IMR-90 (cell line): ENCODE results near the gene GPX6. TPM values are rescaled to one million over a fixed set of nuclear protein-coding genes. Genes with fewer than 3 reads are reported as not detected.

Experiments used
- ATAC-seq: fragments of 200-7000 bp; cut with Tn5 transposase; 2 replicates; pipeline ENCODE4 v1.9.1; 2020; ENCODE audit warnings: low read depth, mild to moderate bottlenecking, moderate library complexity
- BruUV-seq: library from RNA; stranded (reverse); fragments of 400-500 nt; replicated peaks from 2 replicates; lab custom pipeline; 2021; lab: Mats Ljungman, UMichigan
- CTCF ChIA-PET: fragments of 300-600 bp; formaldehyde crosslinking; extraction: SDS; loops from one replicate; lab custom pipeline; 2021; ENCODE audit warnings: antibody characterized with exemption; lab: Yijun Ruan, JAX
- POLR2A ChIA-PET: fragments of 300-600 bp; sonication (Branson Sonifier 250); formaldehyde crosslinking; loops from one replicate; lab custom pipeline; 2022; ENCODE audit warnings: antibody characterized with exemption; ENCODE audit not compliant: unreplicated experiment; lab: Charles Lee
- DNase-seq: peaks from one replicate; pipeline ENCODE4 v3.0.0; 2013
- H2AFZ ChIP-seq: replicated peaks from 2 replicates; pipeline ENCODE3; 2013; ENCODE audit warnings: low read length, mild to moderate bottlenecking; ENCODE audit not compliant: poor library complexity
- H2AK5ac ChIP-seq: 2 replicates; pipeline ENCODE4 v1.6.1; 2013; ENCODE audit warnings: low read depth, low read length, inconsistent platforms
- H2AK9ac ChIP-seq: replicated peaks from 2 replicates; pipeline ENCODE3; 2013; ENCODE audit warnings: mild to moderate bottlenecking, low read depth, low read length, moderate library complexity; ENCODE audit not compliant: poor library complexity
- H2BK120ac ChIP-seq: 2 replicates; pipeline ENCODE4 v1.6.1; 2013; ENCODE audit warnings: low read depth, low read length, inconsistent platforms
- H2BK15ac ChIP-seq: 3 replicates; pipeline ENCODE4 v1.6.1; 2013; ENCODE audit warnings: low read depth, low read length, inconsistent platforms
- H2BK20ac ChIP-seq: 2 replicates; pipeline ENCODE4 v1.6.1; 2013; ENCODE audit warnings: low read depth, mild to moderate bottlenecking, inconsistent platforms, low read length, moderate library complexity
- H2BK5ac ChIP-seq: 2 replicates; pipeline ENCODE4 v1.6.1; 2013; ENCODE audit warnings: mild to moderate bottlenecking, low read depth, low read length, inconsistent platforms; ENCODE audit not compliant: poor library complexity, severe bottlenecking
- H3K14ac ChIP-seq: replicated peaks from 2 replicates; pipeline ENCODE4 v1.6.1; 2013; ENCODE audit warnings: low read depth, low read length, inconsistent platforms
- H3K18ac ChIP-seq: 2 replicates; pipeline ENCODE4 v1.6.1; 2013; ENCODE audit warnings: low read depth, low read length, control low read depth
- H3K23ac ChIP-seq: 2 replicates; pipeline ENCODE4 v1.6.1; 2013; ENCODE audit warnings: low read depth, low read length, inconsistent platforms
- H3K27ac ChIP-seq: 2 replicates; pipeline ENCODE4 v1.5.1; 2013; ENCODE audit warnings: mild to moderate bottlenecking, control low read depth, low read length; ENCODE audit not compliant: insufficient read depth
- H3K27me3 ChIP-seq: 2 replicates; pipeline ENCODE4 v1.6.1; 2013; ENCODE audit warnings: low read length; ENCODE audit not compliant: control insufficient read depth, insufficient read depth
- H3K36me3 ChIP-seq: 2 replicates; pipeline ENCODE4 v1.6.1; 2013; ENCODE audit warnings: low read length, mixed read lengths; ENCODE audit not compliant: control insufficient read depth, insufficient read depth
- H3K4ac ChIP-seq: 2 replicates; pipeline ENCODE4 v1.6.1; 2013; ENCODE audit warnings: low read depth, low read length, inconsistent platforms
- H3K4me1 ChIP-seq: 2 replicates; pipeline ENCODE4 v1.6.1; 2013; ENCODE audit warnings: low read length, mixed read lengths; ENCODE audit not compliant: control insufficient read depth, insufficient read depth
- H3K4me2 ChIP-seq: 2 replicates; pipeline ENCODE4 v1.6.1; 2013; ENCODE audit warnings: low read depth, mild to moderate bottlenecking, control low read depth, low read length, moderate library complexity
- H3K4me3 ChIP-seq: 2 replicates; pipeline ENCODE4 v1.5.1; 2013; ENCODE audit warnings: low read depth, mild to moderate bottlenecking, control low read depth, low read length, moderate library complexity; ENCODE audit not compliant: insufficient read depth
- H3K56ac ChIP-seq: 2 replicates; pipeline ENCODE4 v1.6.1; 2013; ENCODE audit warnings: low read length, inconsistent platforms; ENCODE audit not compliant: insufficient read depth; ENCODE audit errors: extremely low read depth
- H3K79me1 ChIP-seq, 2 experiments: 2 replicates each; pipeline ENCODE4 v1.6.1; 2013; ENCODE audit warnings: low read length in 2 of 2, inconsistent platforms in 1 of 2, low read depth in 1 of 2
- H3K9ac ChIP-seq: 2 replicates; pipeline ENCODE4 v1.6.1; 2013; ENCODE audit warnings: low read depth, low read length, control low read depth
- H3K9me1 ChIP-seq: 2 replicates; pipeline ENCODE4 v1.6.1; 2013; ENCODE audit warnings: low read length, inconsistent platforms; ENCODE audit not compliant: insufficient read depth
- H3K9me3 ChIP-seq: 2 replicates; pipeline ENCODE4 v1.6.1; 2013; ENCODE audit warnings: low read length; ENCODE audit not compliant: control insufficient read depth, insufficient read depth
- H4K20me1 ChIP-seq: 2 replicates; pipeline ENCODE4 v1.6.1; 2013; ENCODE audit warnings: low read length, inconsistent platforms; ENCODE audit not compliant: insufficient read depth
- H4K5ac ChIP-seq: 2 replicates; pipeline ENCODE4 v1.6.1; 2013; ENCODE audit warnings: mild to moderate bottlenecking, low read depth, low read length, control low read depth
- H4K8ac ChIP-seq, 2 experiments: 2 replicates each; pipeline ENCODE4 v1.6.1; 2013; ENCODE audit warnings: low read depth in 2 of 2, low read length in 2 of 2, control low read depth in 1 of 2, inconsistent platforms in 1 of 2
- H4K91ac ChIP-seq: 2 replicates; pipeline ENCODE4 v1.6.1; 2013; ENCODE audit warnings: low read depth, low read length, inconsistent platforms; ENCODE audit not compliant: insufficient read depth
- CHD1 ChIP-seq: IDR thresholded peaks from 2 replicates; pipeline ENCODE4 v1.6.1; 2012; ENCODE audit warnings: low read depth, low read length, improper control_type of control experiment
- MAZ ChIP-seq: IDR thresholded peaks from 2 replicates; pipeline ENCODE4 v1.6.1; 2012; ENCODE audit warnings: low read depth, mild to moderate bottlenecking, low read length, improper control_type of control experiment, moderate library complexity, borderline replicate concordance
- MXI1 ChIP-seq: IDR thresholded peaks from 2 replicates; pipeline ENCODE4 v1.6.1; 2012; ENCODE audit warnings: low read depth, mild to moderate bottlenecking, low read length, moderate library complexity, borderline replicate concordance
- NFE2L2 ChIP-seq: fragments of 150-350 bp; IDR thresholded peaks from 2 replicates; pipeline ENCODE4 v1.6.1; 2016; ENCODE audit warnings: low read depth, mild to moderate bottlenecking, low read length
- POLR2A ChIP-seq: IDR thresholded peaks from 2 replicates; pipeline ENCODE4 v1.6.1; 2012; ENCODE audit warnings: mild to moderate bottlenecking, low read depth, low read length
- RAD21 ChIP-seq: IDR thresholded peaks from 2 replicates; pipeline ENCODE4 v1.6.1; 2012; ENCODE audit warnings: low read length, improper control_type of control experiment
- RCOR1 ChIP-seq: IDR thresholded peaks from 2 replicates; pipeline ENCODE4 v1.6.1; 2012; ENCODE audit warnings: mild to moderate bottlenecking, low read length, improper control_type of control experiment; ENCODE audit not compliant: insufficient replicate concordance
- RFX5 ChIP-seq: IDR thresholded peaks from 2 replicates; pipeline ENCODE4 v1.8.0; 2012; ENCODE audit warnings: low read depth, mild to moderate bottlenecking, low read length, moderate library complexity
- dilution Hi-C: fragments of 300-500 bp; cut with HindIII; formaldehyde crosslinking; loops from one replicate; pipeline ENCODE4 v1.14.3; 2018; ENCODE audit warnings: low sequenced_read_pairs; ENCODE audit not compliant: unreplicated experiment
- in situ Hi-C: fragments of 300-500 bp; cut with MboI; formaldehyde crosslinking; loops from 3 replicates; pipeline ENCODE4 v1.14.3; 2019; ENCODE audit warnings: low sequenced_read_pairs, inconsistent platforms, mixed read lengths
- intact Hi-C: fragments of 100-400 bp; cut with micrococcal nuclease; formaldehyde crosslinking; loops from 2 replicates; pipeline ENCODE4 v1.10.0; 2022
- polyA plus RNA-seq, 3 experiments: library from polyadenylated mRNA; depleted of rRNA; stranded (reverse); fragments of >200 nt; gene quantifications; 2 replicates each; pipeline ENCODE4 v1.2.3, GENCODE V29; 2012; ENCODE audit warnings: low replicate concordance in 1 of 3
- total RNA-seq: library from RNA; depleted of rRNA; stranded (reverse); fragments of >200 nt; gene quantifications from 2 replicates; pipeline ENCODE4 v1.2.3, GENCODE V29; 2012
- TF ChIP-seq, protein P1 (sequence below): fragments of 150-350 bp; IDR thresholded peaks from 2 replicates; pipeline ENCODE4 v1.6.1; 2016; ENCODE audit warnings: low read depth, mild to moderate bottlenecking, low read length, moderate library complexity, borderline replicate concordance

Gene GPX6
- total and polyA plus RNA-seq, 2 of the 4 experiments (the other 2 are of a cell fraction), result not detected

DNA sequence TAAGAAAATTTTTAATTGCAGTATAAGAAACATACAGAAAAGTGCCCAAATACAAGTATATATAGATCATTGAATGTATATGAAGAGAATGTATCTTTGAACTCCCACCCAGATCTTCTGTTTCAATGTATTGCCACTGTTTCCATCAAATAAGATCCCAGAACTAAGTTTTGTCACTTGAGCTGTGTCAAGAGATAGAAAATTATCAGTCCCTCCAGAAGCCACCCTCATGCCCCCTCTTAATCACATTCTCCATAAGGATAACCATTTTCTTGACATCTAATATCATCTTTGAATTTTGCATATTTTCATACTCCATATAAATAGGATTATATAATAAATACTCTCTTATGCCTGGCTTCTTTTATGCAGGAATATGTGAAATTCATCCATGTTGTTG, 30.4 kb upstream of the GPX6 start:
- POLR2A ChIA-PET, result no interaction called here
- H3K9me3 ChIP-seq, result no peaks in the 10 kb centered on the region
- H3K18ac ChIP-seq, result no peak overlapping the region
- no peak overlapping the region for H2AFZ ChIP-seq
- no peak overlapping the region for H2BK5ac ChIP-seq
- no peaks in the 10 kb centered on the region for H3K79me1 ChIP-seq
- no peak overlapping the region for H3K4me3 ChIP-seq
- no peak overlapping the region for H3K4me2 ChIP-seq
- H4K8ac ChIP-seq, result no peak overlapping the region
- no peak overlapping the region for H4K91ac ChIP-seq
- no peak for TF ChIP-seq RFX5
- no peak for TF ChIP-seq MXI1
- TF ChIP-seq CHD1, result no peak
- TF ChIP-seq NFE2L2, result no peak
- TF ChIP-seq RAD21, result no peak
- TF ChIP-seq, protein P1, sequence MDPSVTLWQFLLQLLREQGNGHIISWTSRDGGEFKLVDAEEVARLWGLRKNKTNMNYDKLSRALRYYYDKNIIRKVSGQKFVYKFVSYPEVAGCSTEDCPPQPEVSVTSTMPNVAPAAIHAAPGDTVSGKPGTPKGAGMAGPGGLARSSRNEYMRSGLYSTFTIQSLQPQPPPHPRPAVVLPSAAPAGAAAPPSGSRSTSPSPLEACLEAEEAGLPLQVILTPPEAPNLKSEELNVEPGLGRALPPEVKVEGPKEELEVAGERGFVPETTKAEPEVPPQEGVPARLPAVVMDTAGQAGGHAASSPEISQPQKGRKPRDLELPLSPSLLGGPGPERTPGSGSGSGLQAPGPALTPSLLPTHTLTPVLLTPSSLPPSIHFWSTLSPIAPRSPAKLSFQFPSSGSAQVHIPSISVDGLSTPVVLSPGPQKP, result no peak
- TF ChIP-seq POLR2A, result no peak
- no peak for TF ChIP-seq RCOR1
- TF ChIP-seq MAZ, result no peak
- CTCF ChIA-PET, result no interaction called here
- no peak overlapping the region for H3K23ac ChIP-seq
- BruUV-seq, result no TSS peak
- no peaks in the 10 kb centered on the region for H3K4me1 ChIP-seq
- H3K56ac ChIP-seq, result no peak overlapping the region
- no peak for DNase-seq
- no peaks in the 10 kb centered on the region for H3K36me3 ChIP-seq
- intact Hi-C loops (no loop called here), in situ Hi-C loops (no loop called here), dilution Hi-C loops (no loop called here)
- no peak overlapping the region for H2BK20ac ChIP-seq
- H2BK120ac ChIP-seq, result no peak overlapping the region
- no peak overlapping the region for H4K5ac ChIP-seq
- H2AK9ac ChIP-seq, result no peak overlapping the region
- H3K9me1 ChIP-seq, result no peaks in the 10 kb centered on the region
- H2AK5ac ChIP-seq, result no peak overlapping the region
- no peak overlapping the region for H3K9ac ChIP-seq
- no peak overlapping the region for H3K4ac ChIP-seq
- ATAC-seq, result no peak
- no peak overlapping the region for H3K14ac ChIP-seq
- H2BK15ac ChIP-seq, result no peak overlapping the region
- no peaks in the 10 kb centered on the region for H4K20me1 ChIP-seq
- no peak overlapping the region for H3K27ac ChIP-seq
- H3K27me3 ChIP-seq, result no peaks in the 10 kb centered on the region
